Measurements from ENCODE around the gene USP9X. TPM values are rescaled to one million over a fixed set of nuclear protein-coding genes. Genes with fewer than 3 reads are reported as not detected.

USP9X gene
- total RNA-seq, 4 donors from 2014 or later, result 90.3 to 120 (median 110) TPM

DNA sequence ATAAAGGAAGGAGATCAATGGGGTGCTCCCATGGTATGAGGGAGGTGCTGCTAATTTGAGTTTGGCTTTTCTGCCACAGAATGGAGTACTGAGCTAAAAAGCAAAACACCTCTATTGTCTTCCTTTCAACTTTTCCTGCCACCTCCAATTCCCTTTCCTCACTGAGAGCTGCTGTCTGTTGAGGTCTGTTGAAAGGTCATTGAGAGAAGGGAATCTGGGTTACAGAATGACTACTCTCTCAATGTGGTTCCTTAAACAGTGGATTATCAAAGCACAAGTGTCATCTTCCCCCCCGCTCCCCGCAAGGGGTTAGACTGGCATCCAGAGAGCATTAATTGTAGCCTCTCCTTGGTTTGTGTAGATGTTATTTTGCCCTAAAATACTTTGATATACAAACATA, 10.7 kb downstream of the USP9X start:
- Histone ChIP-seq H3K9me3 (no peaks in the 10 kb centered on the region), H3K4me1 (peaks cover 47 to 49% of the 10 kb centered on the region in 2 donors), H3K27ac (peak overlapping the region; percentile 3 to 62 (median 43)), H3K4me3 (no peak overlapping the region), H3K27me3 (no peaks in the 10 kb centered on the region), H3K36me3 (no peaks in the 10 kb centered on the region)
- intact Hi-C loops (cut with DNase I; ENCODE audit: low total_unique reads), result no loop called here
- DNase-seq, result no peak
- no peak for ATAC-seq
- TF ChIP-seq, protein P1, sequence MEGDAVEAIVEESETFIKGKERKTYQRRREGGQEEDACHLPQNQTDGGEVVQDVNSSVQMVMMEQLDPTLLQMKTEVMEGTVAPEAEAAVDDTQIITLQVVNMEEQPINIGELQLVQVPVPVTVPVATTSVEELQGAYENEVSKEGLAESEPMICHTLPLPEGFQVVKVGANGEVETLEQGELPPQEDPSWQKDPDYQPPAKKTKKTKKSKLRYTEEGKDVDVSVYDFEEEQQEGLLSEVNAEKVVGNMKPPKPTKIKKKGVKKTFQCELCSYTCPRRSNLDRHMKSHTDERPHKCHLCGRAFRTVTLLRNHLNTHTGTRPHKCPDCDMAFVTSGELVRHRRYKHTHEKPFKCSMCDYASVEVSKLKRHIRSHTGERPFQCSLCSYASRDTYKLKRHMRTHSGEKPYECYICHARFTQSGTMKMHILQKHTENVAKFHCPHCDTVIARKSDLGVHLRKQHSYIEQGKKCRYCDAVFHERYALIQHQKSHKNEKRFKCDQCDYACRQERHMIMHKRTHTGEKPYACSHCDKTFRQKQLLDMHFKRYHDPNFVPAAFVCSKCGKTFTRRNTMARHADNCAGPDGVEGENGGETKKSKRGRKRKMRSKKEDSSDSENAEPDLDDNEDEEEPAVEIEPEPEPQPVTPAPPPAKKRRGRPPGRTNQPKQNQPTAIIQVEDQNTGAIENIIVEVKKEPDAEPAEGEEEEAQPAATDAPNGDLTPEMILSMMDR (IDR thresholded peaks at IDR 0.05 in 4 of 5, conservative IDR thresholded peaks at IDR 0.05 in 1 of 5), result no peak
- no peak for TF ChIP-seq POLR2A (IDR thresholded peaks at IDR 0.05)
- in situ Hi-C loops (cut with MboI; ENCODE audit: low sequenced_read_pairs in 4 of 4), result no loop called here

GRCh38 chrX:41096339-41096955, 11.2 kb downstream of the USP9X start:
- TF ChIP-seq, protein P1 (IDR thresholded peaks at IDR 0.05 in 4 of 5, conservative IDR thresholded peaks at IDR 0.05 in 1 of 5), result no peak
- no peak for TF ChIP-seq POLR2A (IDR thresholded peaks at IDR 0.05)
- Histone ChIP-seq H3K4me1 (peaks cover 41 to 43% of the 10 kb centered on the region in 2 donors), H3K9me3 (no peaks in the 10 kb centered on the region), H3K27ac (peak overlapping the region; percentile 3 to 62 (median 43)), H3K27me3 (no peaks in the 10 kb centered on the region), H3K4me3 (no peak overlapping the region), H3K36me3 (no peaks in the 10 kb centered on the region)
- ATAC-seq (peak in 1 of 2 donors; percentile 55), DNase-seq (no peak)
- in situ Hi-C loops (cut with MboI; ENCODE audit: low sequenced_read_pairs in 4 of 4) (no loop called here), intact Hi-C loops (cut with DNase I; ENCODE audit: low total_unique reads) (no loop called here)

DNA sequence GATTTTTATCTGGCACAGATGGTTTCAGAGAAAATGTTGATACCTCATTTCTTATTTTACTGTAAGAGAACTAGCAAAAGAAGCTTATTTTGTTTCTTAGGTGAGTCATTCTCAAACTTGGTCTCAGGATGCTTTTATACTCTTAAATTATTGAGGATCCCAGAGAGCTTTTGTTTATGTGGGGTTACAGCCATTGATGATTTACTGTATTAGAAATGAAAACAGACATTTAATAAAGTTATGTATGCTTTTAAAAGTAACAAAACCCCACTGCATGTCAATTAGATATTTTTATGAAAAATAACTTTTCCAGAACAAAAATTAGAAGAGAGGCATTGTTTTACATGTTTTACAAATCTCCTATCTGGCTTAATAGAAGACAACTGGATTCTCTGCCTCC, 12.1 kb downstream of the USP9X start:
- no peaks in the 10 kb centered on the region for H3K9me3 ChIP-seq
- intact Hi-C loops (cut with DNase I; ENCODE audit: low total_unique reads) (no loop called here), in situ Hi-C loops (cut with MboI; ENCODE audit: low sequenced_read_pairs in 4 of 4) (no loop called here)
- TF ChIP-seq, protein P1 (IDR thresholded peaks at IDR 0.05 in 4 of 5, conservative IDR thresholded peaks at IDR 0.05 in 1 of 5), result no peak
- no peak for TF ChIP-seq POLR2A (IDR thresholded peaks at IDR 0.05)
- H3K36me3 ChIP-seq, result no peaks in the 10 kb centered on the region
- peak overlapping the region in 2 of 4 donors; percentile 47 to 62 for H3K27ac ChIP-seq
- DNase-seq (no peak), ATAC-seq (no peak)
- no peaks in the 10 kb centered on the region for H3K27me3 ChIP-seq
- H3K4me1 ChIP-seq, result peaks cover 33 to 35% of the 10 kb centered on the region in 2 donors
- no peak overlapping the region for H3K4me3 ChIP-seq

- in situ Hi-C loops (cut with MboI; ENCODE audit: low sequenced_read_pairs in 4 of 4), result loop anchor here in 1 of 4 donors (25.0 kb wide), 1 partner anchor 438 kb away; no protein-coding TSS in a partner anchor
- H3K36me3 ChIP-seq, result no peaks in the 10 kb centered on the region
- no peak for ATAC-seq
- H3K9me3 ChIP-seq, result no peaks in the 10 kb centered on the region
- H3K27me3 ChIP-seq, result no peaks in the 10 kb centered on the region
- peaks cover 22 to 42% of the 10 kb centered on the region in 2 donors for H3K4me1 ChIP-seq
- DNase-seq, result no peak
- no peak overlapping the region for H3K27ac ChIP-seq
- no peak overlapping the region for H3K4me3 ChIP-seq
- TF ChIP-seq POLR2A (IDR thresholded peaks at IDR 0.05), result no peak
- TF ChIP-seq, protein P1 (IDR thresholded peaks at IDR 0.05 in 4 of 5, conservative IDR thresholded peaks at IDR 0.05 in 1 of 5), result no peak
- intact Hi-C loops (cut with DNase I; ENCODE audit: low total_unique reads), result no loop called here
Observed at GRCh38 chrX:41100200-41100599, 15.0 kb downstream of the USP9X start.

Data from gastrocnemius medialis (tissue), 4 donors.